K562 (cell line): Measurements from ENCODE around the gene CCDC88A. TPM values are rescaled to one million over a fixed set of nuclear protein-coding genes. Genes with fewer than 3 reads are reported as not detected.

Source experiments
- ERF ChIP-seq: fragments of 450-650 bp; formaldehyde crosslinking; IDR thresholded peaks from 2 replicates; pipeline ENCODE4 v1.4.0; 2020; ENCODE audit warnings: mild to moderate bottlenecking, mixed read lengths
- HMG20A ChIP-seq: fragments of 450-650 bp; formaldehyde crosslinking; conservative IDR thresholded peaks from 2 replicates; pipeline ENCODE4 v1.4.0; 2020; ENCODE audit warnings: mild to moderate bottlenecking, mixed read lengths
- KDM4B ChIP-seq, 2 experiments: fragments of 450-650 bp in 1 of 2; sonication (generic) in 1 of 2; IDR thresholded peaks; 2 replicates each; pipeline ENCODE4 v1.6.1; 2016 to 2017; ENCODE audit warnings: borderline replicate concordance in 2 of 2, antibody characterized with exemption in 1 of 2, low read depth in 1 of 2, mild to moderate bottlenecking in 1 of 2
- MAFK ChIP-seq: IDR thresholded peaks from 2 replicates; pipeline ENCODE4 v1.6.1; 2011; ENCODE audit warnings: low read length, improper control_type of control experiment
- MEF2A ChIP-seq: IDR thresholded peaks from 2 replicates; pipeline ENCODE4 v1.6.1; 2011; ENCODE audit warnings: low read depth, mild to moderate bottlenecking, low read length, moderate library complexity; ENCODE audit not compliant: control insufficient read depth
- MTA3 ChIP-seq: fragments of 450-650 bp; formaldehyde crosslinking; IDR thresholded peaks from 2 replicates; pipeline ENCODE4 v1.6.1; 2017; ENCODE audit warnings: mild to moderate bottlenecking, borderline replicate concordance
- NBN ChIP-seq: fragments of 450-650 bp; IDR thresholded peaks from 2 replicates; pipeline ENCODE4 v1.6.1; 2016; ENCODE audit warnings: low read depth, mild to moderate bottlenecking
- PCBP1 ChIP-seq: fragments of 200-400 bp; formaldehyde crosslinking; IDR thresholded peaks from 2 replicates; pipeline ENCODE4 v1.6.1; 2018; ENCODE audit warnings: mild to moderate bottlenecking, low read depth, low read length; ENCODE audit not compliant: poor library complexity, severe bottlenecking
- PURB ChIP-seq: sonication (generic); formaldehyde crosslinking; IDR thresholded peaks from 2 replicates; pipeline ENCODE4 v1.9.0; 2021; ENCODE audit warnings: low read depth, mild to moderate bottlenecking, missing genetic modification reagents
- THRB ChIP-seq: fragments of 450-650 bp; formaldehyde crosslinking; conservative IDR thresholded peaks from 2 replicates; pipeline ENCODE4 v1.4.0; 2022; ENCODE audit warnings: mild to moderate bottlenecking, missing genetic modification characterization
- ZBTB9 ChIP-seq: fragments of 450-650 bp; formaldehyde crosslinking; IDR thresholded peaks from 2 replicates; pipeline ENCODE4 v1.4.0; 2020; ENCODE audit warnings: mild to moderate bottlenecking, moderate library complexity
- ZNF316 ChIP-seq: fragments of 450-650 bp; IDR thresholded peaks from 2 replicates; pipeline ENCODE4 v1.6.1; 2016
- polyA plus RNA-seq, 8 experiments: library from polyadenylated mRNA; depleted of rRNA in 4 of 8; stranded (reverse) in 5 of 8; unstranded in 3 of 8; fragments of >200 nt; fragmentation: Nextera tagmentation in 2 of 8; fragmentation: Illumina TruSeq in 1 of 8; extraction: Ambion mirVana in 2 of 8; extraction: Trizol in 1 of 8; gene quantifications; 2 replicates each; pipeline versions ENCODE4 v1.2.1 to v1.2.3, GENCODE V29; 2011 to 2014; ENCODE audit warnings: inconsistent platforms in 1 of 8, missing spikeins in 1 of 8
- total RNA-seq, 7 experiments: library from RNA; depleted of rRNA in 6 of 7; stranded (reverse); fragments of >200 nt in 6 of 7; fragmentation: Illumina TruSeq in 2 of 7; extraction: Trizol in 2 of 7; gene quantifications; 2 replicates each; pipeline versions ENCODE4 v1.2.1 to v1.2.3, GENCODE V29; 2011 to 2021; ENCODE audit warnings: low replicate concordance in 1 of 7
- TF ChIP-seq, protein P1 (sequence below), 2 experiments: fragments of 450-650 bp; formaldehyde crosslinking in 1 of 2; IDR thresholded peaks; 2 replicates each; pipeline versions ENCODE4 v1.4.0 to v1.6.1; 2014 to 2020; ENCODE audit warnings: mild to moderate bottlenecking in 2 of 2, borderline replicate concordance in 1 of 2, low read depth in 1 of 2

CCDC88A gene
- total and polyA plus RNA-seq, 9 of the 15 experiments (the other 6 are each of a cell fraction or from before 2014, with no cell fraction given), result 29.3 to 102 (median 55.6) TPM

- TF ChIP-seq, protein P1, sequence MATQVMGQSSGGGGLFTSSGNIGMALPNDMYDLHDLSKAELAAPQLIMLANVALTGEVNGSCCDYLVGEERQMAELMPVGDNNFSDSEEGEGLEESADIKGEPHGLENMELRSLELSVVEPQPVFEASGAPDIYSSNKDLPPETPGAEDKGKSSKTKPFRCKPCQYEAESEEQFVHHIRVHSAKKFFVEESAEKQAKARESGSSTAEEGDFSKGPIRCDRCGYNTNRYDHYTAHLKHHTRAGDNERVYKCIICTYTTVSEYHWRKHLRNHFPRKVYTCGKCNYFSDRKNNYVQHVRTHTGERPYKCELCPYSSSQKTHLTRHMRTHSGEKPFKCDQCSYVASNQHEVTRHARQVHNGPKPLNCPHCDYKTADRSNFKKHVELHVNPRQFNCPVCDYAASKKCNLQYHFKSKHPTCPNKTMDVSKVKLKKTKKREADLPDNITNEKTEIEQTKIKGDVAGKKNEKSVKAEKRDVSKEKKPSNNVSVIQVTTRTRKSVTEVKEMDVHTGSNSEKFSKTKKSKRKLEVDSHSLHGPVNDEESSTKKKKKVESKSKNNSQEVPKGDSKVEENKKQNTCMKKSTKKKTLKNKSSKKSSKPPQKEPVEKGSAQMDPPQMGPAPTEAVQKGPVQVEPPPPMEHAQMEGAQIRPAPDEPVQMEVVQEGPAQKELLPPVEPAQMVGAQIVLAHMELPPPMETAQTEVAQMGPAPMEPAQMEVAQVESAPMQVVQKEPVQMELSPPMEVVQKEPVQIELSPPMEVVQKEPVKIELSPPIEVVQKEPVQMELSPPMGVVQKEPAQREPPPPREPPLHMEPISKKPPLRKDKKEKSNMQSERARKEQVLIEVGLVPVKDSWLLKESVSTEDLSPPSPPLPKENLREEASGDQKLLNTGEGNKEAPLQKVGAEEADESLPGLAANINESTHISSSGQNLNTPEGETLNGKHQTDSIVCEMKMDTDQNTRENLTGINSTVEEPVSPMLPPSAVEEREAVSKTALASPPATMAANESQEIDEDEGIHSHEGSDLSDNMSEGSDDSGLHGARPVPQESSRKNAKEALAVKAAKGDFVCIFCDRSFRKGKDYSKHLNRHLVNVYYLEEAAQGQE (IDR thresholded peaks at IDR 0.05; ENCODE audit: borderline replicate concordance), result peak; percentile 40; the same call in 1 of the 2 replicates
- TF ChIP-seq, protein P1 (CRISPR knock-in tag; IDR thresholded peaks at IDR 0.05; ENCODE audit: low read depth), result no peak
- TF ChIP-seq ERF (CRISPR knock-in tag) (no peak), MAFK (0 out of 2 replicates have a peak, but pooled peaks have one; percentile 25), ZNF316 (no peak), MEF2A (peak; percentile 57), KDM4B (IDR thresholded peaks at IDR 0.05; ENCODE audit: borderline replicate concordance in 2 of 2, low read depth in 1 of 2) (no peak; a peak in 1 of 4 replicates), NBN (peak; percentile 92), PURB (CRISPR knock-in tag) (no peak), MTA3 (peak; percentile 93), PCBP1 (peak; percentile 100), HMG20A (CRISPR knock-in tag) (no peak), THRB (no peak), ZBTB9 (CRISPR knock-in tag) (peak; percentile 70; the same call in 1 of the 2 replicates)
These were observed at the start of gene CCDC88A (continued) for GRCh38 chr2:55419679-55420438.
